NCI-H146 (cell line): ENCODE measurements around the gene GET4.
"Not testable (repeated sequence)": the region's sequence is repeated elsewhere in the genome, so short reads cannot be mapped to it uniquely, and the experiment has no call there.

Experiments
- DNase-seq: peaks from one replicate; lab custom pipeline; 2025; lab: John Stamatoyannopoulos, UW

GET4 gene

DNA sequence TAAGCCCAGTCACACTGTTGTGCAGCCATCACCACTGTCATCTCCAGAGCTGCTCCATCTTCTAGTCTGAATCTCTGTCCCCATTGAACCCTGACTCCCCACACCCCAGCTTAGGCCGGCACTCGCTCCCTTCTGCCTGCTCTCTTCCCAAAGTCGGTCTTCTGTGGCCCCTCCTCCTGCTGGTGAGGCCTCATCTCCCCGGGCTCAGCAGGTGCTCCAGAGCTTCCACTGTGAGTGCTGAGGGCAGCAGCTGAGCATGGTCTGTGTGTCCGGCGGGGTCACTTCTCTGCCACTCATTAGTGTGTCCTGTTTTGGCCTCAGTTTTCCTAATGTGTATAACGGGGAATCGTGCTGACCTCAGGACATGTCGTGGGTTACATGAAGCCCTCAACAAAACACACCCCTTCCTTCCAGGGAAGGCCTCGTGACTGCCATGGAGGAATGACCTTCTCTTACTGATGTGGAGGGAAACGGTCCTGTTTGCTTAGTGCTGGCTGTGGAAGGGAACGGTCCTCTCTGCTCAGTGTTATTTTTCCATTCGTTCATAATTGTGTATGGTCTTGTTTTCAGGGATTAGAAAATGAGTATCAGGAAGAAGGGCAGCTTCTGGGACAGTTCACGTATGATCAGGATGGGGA is 4.3 kb upstream of the GET4 start:
- no peak for DNase-seq

DNA sequence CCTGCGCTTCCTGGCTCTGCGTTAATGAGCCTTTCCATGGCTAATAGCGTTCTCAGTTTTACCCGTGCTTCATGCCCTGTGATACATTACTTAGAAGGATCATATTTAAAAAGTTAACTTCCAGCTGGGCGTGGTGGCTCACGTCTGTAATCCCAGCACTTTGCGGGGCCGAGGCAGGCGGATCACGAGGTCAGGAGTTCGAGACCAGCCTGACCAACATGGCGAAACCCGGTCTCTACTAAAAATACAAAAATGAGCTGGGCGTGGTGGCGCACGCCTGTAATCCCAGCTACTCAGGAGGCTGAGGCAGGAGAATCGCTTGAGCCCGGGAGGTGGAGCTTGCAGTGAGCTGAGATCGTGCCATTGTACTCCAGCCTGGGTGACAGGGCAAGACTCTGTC is 3.7 kb upstream of the GET4 start:
- not testable (repeated sequence) for DNase-seq

DNA sequence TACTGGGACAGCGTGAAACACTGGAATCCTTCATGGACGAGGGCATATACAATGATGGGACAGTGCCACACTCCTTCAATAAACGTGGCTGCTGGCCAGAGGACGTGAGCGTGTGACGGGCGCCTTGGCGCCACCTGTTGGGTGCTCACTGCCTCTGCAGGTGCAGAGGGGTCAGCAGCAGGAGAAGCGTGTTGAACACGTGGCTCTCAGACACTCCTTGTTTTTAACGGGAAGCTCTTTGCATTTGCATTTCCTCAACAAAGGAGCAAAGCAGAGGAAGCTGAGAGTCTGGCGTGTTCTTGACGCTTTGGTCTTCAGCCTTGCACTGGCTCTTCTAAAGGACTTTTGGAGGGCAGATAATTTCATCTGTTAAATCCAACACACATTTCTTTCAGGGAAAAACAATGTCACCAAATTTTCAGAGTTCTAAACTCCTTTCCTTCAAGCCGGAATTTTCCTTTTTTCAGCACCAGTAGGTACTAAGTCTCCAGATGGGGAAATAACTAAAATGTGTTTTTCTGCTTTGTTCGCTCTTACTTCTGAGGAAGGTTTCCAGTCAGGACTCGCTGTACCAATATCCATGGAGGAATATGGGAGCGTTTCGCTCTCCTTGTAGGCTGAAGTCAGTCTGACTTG is 2.9 kb upstream of the GET4 start:
- DNase-seq, result peak; percentile 62

DNA sequence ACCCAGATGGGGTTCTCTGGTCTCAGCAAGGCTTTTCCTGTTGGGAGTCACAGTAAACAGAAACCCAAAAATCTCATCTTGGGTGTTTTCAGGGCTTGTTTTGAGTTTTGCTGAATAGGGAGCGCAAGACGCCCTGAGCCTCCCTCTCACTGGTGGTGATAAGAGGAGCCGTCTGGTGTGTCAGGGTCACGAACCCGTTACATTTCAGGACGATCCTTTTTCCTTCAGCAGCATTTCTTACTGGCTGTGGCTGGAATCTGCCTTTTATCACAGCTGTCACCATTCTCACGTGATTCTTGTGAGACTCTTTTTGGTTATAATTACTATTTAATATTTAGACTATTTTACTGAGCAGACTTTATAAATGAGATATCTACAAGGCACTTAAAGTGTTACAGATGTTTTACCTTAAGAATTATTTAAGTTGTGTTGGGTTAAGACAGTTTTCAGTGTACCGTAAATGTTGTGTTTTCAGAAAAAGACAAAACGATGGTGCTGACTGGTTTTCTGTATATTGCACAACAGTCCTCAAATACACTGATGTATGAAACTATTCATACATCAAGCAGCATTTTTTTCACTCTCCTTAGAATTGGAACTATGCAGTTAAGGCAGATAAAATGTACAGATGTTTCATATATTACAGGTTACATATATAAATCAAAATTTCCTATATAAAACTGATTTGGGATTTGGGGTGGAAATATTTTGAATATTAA is 2.2 kb upstream of the GET4 start:
- DNase-seq, result no peak

DNA sequence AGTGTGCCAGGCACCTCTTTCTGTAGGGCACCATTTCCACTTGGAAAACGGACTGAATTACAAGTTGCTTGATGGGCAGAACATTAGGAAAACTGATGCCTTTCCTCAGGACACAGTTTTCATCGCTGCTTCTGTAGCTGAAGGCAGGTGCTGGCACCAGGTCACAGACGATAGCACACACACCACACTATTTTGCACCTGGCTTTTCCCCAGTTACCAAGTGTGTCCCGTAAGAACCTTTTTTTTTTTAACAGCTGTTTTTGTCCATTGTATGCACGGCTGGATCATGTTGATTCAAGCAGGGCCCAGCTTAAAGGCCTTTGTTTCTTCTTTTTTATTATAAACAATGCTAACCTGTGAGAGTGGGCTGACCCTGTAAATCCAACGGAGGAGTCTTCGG is 1.3 kb upstream of the GET4 start:
- DNase-seq, result peak; percentile 79

DNA sequence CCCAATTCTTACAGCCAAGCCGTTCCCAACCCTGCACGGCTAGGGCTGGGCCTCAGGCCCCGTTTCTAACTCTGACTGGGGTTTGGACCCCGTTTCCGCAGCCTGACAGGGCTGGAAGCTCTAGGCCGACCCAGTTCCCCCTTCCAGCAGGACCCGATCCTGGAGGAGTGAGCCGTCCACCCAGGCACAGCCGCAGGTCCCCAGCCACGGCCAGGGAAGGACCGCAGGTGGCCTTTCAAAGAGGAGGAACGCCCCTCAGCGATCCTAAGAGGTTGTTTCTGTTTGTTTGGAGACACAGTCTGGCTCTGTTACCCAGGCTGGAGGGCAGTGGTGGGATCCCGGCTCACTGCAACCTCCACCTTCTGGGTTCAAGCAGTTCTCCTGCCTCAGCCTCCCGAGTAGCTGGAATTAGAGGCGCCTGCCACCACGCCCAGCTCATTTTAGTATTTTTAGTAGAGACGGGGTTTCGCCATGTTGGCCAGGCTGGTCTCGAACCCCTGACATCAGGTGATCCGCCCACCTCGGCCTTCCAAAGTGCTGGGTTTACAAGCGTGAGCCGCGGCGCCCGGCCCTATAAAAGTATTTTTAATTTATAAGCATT is 778 bp upstream of the GET4 start:
- peak; percentile 44 for DNase-seq

DNA sequence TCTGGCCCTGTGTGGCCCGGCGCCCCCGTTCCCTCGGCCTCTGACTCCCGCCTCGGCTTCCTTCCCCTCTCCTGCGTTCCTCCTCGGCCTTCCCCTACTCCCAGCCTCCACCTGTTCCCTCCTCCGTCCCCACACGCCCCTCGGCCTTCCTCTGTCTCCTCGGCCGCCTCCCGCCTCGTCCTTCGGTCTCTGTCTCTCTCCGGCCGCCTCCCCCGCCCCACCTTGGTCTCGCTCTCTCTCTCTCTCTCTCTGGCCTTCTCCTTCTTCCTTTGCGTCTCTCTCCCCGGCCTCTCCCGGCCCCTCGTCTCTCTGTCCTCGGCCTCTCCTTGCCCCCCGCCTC is 588 bp downstream of the GET4 start:
- DNase-seq, result peak; percentile 60

DNA sequence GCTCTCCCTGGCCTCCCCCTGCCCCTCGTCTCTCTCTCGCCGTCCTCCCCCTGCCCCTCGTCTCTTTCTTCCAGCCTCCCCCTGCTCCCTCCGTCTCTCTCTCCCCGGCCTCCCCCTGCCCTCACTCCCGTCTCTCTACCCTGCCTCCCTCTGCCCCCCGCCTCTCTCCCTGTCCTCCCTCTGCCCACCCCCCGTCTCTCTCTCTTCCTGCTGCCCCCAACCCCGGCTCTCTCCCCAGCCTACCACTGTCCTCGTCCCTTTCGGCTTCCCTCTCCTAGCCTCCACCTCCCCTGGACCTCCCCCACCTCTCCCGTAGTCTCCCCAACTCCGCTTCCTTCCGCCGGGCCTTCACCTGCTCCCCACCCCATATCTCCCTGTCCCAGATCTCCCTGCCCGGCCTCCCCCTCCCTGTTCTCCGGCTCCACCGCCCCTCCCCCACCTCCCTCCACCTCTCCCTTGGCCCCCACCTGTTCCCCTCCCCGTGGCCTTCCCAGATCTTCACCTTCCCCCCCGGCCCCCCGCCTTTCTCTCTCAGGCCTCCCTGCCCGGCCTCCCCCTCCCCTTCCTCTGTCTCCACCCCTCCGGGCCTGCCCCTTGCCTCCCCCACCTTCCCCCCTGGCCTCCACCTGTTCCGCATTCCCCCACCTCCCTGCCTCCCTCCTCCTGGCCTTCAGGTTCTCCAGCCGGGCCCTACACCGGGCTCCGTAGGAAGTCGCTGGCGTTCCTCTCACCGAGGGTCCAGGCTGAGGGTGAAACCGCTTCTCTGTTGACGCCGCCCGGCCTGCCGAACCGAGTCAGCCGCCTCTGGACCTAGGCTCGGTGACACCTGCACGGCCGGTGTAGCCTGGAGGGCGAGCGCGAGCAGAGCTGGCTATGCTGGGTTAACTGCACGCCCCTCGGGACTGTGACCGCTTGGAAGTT is 1.2 kb downstream of the GET4 start:
- DNase-seq, result peak; percentile 22

DNA sequence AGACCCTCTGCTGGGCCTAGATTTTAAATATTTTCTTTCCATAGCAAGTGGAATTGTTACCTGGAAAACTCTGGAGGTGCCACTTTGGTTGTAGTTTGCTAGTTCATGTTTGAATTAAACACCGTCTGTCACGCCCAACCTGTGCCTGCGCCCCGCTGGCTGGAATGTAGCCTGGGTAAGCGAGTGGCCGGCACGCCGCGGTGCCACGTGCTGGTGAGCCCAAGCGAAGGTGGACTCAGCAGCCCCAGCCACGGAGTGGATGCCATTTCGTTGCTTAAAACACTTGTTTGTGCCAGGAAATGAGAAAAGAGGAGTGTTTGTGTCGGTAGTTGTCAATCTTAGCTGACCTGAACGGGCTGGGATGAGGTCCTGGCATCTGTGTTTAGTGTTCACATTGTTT is 2.7 kb downstream of the GET4 start:
- DNase-seq, result no peak

DNA sequence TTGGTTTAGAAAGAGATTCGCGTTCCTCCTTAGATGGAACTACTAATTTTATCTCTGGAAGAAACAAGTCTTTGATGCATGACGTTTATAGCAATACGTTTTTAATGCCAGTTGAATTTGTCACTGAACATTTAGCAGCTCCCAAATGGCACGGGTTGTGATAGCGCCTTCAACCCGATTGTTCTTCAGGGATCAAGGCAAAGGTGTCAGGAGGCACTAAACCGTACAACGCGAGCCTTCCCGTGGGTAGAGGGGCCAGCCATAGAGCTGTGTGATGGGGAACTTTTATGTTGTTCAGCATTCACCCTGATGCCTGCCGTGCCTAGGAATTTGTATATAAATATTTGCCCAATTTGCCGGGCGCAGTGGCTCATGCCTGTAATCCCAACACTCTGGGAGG is 3.4 kb downstream of the GET4 start:
- DNase-seq, result no peak

DNA sequence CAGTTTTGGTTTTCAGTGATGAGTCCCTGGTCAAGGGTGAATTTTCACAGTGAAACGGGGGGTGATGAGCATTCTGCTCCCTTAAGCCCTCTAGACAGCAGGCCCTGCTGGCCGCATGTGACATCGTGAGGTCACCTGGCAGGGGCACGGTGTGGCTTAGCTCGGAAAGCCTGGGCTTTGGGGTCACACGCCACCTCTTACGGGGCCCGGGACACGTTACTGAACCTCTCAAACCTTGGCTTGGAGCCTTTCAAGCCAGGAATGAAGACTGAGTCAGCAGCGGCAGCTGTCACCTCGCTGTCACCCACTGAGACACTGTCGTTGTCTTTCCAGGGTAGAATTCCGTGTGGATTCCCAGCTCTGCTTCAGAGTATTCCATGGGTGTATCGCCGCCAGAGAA is 4.1 kb downstream of the GET4 start:
- DNase-seq, result no peak

DNA sequence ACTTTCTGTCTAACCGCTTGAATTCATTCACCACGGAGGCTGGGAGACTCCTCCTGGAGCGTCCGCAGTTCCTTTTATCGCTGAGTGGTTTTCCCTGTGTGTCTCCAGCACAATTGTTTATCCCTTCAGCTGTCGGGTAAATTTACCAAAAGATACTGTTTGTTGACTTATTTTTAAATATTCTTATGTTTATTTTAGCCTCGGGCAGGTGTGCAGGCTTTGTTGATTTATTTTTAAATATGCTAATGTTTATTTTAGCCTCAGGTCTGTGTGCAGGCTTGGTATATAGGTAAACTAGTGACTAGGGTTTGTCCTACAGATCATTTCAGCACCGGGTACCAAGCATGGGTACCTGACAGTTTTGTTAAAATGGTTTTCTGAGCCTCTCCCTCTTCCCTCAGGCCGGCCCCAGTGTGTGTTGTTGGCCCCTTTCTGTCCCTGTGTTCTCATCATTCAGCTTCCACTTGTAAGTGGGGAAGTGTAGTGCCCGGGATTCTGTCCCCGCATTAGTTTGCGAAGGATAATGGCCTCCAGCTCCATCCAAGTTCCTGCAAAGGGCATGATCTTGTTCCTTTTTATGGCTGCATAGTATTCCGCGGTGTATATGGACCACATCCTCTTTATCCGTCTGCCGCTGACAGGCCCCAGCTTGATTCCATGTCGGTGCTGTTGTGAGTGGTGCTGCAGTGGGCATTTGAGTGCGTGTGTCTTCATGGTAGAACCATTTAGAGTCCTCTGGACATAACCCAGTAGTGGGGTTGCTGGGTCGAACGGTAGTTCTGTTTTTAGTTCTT is 5.3 kb downstream of the GET4 start:
- peak; percentile 22 for DNase-seq

DNA sequence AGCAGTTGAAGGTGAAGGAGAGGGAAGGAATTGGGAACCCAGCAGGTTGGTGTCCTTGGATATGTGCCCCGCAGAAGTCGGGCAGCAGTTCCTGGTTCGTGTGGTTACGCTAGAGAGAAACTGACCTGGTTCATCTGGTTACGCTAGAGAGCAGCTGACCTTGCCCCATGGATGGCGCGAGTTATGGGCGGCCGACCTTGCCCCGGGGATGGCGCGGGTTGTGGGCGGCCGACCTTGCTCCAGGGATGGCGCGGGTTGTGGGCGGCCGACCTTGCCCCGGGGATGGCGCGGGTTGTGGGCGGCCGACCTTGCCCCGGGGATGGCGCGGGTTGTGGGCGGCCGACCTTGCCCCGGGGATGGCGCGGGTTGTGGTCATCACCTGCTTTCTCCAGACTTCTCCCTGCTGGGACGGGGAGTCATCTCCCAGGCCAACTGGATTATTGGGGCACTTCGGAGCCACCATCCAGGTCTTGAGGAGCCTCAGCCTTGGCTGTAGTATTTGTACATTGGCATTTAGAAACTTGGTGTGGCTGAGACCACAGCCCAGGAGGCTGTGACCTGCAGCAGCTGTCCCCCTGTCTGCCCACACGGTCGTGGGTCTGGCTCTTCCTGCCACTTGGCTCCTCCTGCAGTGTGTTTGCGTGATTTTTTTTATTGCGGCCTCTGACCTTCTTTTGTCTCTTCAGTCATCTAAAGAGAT is 6.1 kb downstream of the GET4 start:
- no peak for DNase-seq

DNA sequence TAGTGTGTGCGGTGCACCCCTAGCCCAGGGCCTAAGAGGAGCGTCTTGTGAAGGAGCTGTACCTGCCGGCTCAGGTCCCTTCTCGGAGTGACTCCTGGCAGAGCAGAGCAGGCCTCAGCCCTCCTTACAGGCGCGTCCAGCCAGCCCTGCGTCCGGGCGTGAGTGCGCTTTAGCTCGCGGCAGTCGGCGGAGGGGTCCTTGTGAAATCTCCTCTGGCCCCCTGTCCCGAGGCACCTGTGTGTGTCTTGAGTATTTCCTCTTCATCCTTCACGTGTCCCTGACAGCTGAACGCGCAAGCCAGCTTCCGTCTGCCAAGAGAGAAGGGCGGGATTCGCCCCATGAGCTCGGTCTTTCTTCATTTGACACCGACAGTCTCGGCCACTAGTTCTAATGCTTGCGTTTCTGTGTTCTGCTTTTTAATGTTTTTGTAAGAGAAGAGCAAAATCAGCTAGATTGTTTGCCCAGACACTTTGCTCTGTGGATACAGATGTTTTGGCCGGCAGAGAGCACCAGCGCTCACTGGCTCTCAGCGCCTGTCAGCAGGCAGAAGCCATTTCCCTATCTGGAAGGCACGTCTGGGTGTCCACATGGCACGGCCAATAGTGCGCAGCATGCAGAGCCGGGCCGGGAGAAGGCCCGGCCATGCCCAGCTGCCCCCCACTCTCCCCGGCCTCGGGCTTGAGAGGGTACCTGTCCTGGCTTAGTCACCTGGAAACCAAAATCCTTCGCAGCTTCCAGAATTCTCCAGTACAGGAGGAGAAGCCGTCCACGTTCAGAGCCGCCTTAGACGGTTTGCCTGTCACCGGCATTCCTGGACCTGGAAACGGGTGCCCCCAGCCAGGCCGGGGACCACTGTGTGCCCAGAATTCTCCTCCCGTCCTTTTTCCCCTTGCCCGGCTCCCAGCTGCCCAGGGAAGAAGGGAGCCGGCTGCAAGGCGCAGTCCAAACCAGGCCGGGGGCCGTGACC is 7.0 kb downstream of the GET4 start:
- no peak for DNase-seq

DNA sequence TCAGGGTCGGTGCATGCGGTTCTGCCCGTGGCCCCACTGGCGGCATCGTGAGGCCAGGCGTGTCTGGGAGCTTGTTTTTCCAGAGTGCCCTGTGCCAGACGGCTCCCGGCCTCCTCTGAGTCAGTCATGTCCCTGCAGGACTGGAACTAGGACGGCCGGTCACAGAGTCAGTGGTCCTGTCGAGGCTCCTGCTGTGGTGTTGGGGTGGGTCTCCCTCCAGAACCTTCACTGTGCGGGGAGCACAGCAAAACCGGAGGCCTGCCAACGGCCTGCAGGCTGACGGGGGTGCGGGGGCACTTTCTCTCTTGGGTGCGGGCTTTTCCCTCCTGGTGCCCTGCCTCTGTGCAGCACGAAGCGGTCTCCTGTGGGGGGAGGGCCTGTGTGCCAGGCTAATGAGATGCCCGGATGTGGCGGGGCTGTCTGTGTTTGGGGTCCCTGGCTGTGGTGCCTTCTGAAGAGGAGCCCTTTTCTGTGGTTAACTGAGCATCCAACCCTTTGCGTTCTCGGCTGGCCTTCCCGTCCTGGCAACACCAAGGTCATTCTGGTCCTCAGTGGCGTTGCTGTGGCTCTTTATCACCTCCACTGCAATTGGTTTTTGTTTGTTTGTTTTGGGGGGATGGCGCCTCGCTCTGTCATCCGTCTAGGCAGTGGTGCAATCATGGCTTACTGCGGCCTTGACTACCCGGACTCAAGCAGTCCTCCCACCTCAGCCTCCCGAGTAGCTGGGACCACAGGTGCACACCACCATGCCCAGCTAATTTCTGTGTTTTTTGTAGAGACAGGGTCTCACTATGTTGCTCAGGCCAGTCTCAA is 8.0 kb downstream of the GET4 start:
- DNase-seq, result no peak

DNA sequence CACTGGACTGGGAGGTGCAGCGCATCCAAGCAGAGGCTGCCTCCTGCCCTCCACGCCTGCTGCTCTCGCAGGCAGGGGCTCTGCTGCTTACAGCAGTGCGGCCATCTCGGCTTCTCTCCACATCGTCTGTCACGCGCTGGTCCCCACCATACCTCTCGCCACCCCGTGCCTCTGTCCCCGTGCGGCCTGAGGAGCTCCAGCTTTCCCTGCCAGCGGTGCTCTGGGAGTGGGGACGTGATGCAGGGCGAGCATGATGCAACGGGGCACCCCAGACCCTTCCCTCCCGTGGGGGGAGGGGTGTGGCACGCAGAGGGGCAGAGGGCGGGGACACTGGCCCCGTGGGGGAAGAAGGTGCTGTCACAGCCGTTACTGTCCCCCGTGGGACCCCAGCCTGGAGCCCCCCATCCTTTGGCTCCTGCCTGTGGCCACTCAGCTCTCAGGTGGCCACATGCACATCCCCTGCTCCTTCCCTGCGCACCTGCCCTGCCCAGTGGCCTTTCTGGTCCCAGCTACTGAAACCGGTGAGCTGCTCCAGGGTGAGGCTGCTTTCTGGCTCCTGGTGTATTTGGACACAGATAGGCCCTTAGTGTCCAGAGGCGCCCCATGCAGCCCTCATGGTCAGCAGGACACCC is 9.0 kb downstream of the GET4 start:
- DNase-seq, result no peak

DNA sequence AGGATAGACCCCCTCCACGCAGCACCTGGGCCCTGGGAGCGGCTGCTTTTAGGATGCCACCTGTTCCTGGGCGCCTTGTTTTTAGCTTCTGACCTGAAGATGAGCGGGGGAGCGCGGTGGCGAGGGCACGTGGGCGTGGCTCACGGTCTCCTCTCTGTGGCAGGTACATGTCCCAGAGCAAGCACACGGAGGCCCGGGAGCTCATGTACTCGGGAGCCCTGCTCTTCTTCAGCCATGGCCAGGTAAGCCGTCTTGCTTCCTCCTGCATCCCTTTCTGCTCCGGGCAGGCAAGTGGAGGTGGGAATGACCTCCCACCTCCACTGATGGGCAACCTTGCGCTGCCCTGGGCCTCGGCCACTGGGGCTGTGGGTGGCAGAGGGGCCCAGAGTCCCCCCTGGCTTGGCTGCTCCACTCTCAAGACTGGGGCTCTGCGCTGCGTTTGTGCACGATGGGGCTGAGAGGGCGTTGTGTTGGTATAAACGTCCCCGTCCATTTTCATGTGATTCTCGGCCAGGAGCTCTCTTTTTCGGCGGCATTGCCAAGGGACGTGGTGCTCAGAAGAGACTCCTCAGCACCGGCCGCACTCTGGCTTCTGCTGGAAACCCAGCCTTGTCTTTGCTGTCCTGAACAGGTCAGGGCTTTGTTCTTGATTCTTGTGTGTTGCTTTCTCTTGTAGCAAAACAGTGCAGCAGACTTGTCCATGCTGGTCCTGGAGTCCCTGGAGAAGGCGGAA is 9.7 kb downstream of the GET4 start:
- no peak for DNase-seq
